ENCODE data around the gene PPP1R16B.

- no peak for TF ChIP-seq EP300 (IDR thresholded peaks at IDR 0.05)
- no peak for TF ChIP-seq HDAC2 (IDR thresholded peaks at IDR 0.05)
- TF ChIP-seq CTCF (IDR thresholded peaks at IDR 0.05) = no peak
- no peak for TF ChIP-seq CHD2 (IDR thresholded peaks at IDR 0.05; ENCODE audit: low read length, partially characterized antibody)
- TF ChIP-seq FOSL2 (IDR thresholded peaks at IDR 0.05) = no peak
- TF ChIP-seq FOSL2 (CRISPR knock-in tag; IDR thresholded peaks at IDR 0.05) = no peak
- TF ChIP-seq RARB (CRISPR knock-in tag; IDR thresholded peaks at IDR 0.05) = no peak
- no peak for TF ChIP-seq ELK1 (IDR thresholded peaks at IDR 0.05; ENCODE audit: low read depth, low read length)
- TF ChIP-seq ESRRA (IDR thresholded peaks at IDR 0.05; ENCODE audit: borderline replicate concordance, low read length) = no peak
Measured at GRCh38 chr20:38789503-38790199, 15.8 kb upstream of the PPP1R16B start.

All from A549 (cell line).